Mammary microvascular endothelial cell (primary cell): ENCODE measurements around the gene MCOLN1. TPM values are rescaled to one million over a fixed set of nuclear protein-coding genes. Genes with fewer than 3 reads are reported as not detected.

Experiments
- total RNA-seq: library from RNA; depleted of rRNA; stranded (reverse); fragments of >200 nt; gene quantifications from 2 replicates; pipeline ENCODE4 v1.2.3, GENCODE V29; 2015

The MCOLN1 gene
- total RNA-seq: 6.3 and 8.0 TPM in 2 replicates

GRCh38 chr19:7522072-7522922 is at the start of gene MCOLN1:
TSS of gene MCOLN1 (plus strand) at chr19:7522624. CDS start at chr19:7522751, 127 bp downstream.

GRCh38 chr19:7488736-7489353 is 33.6 kb upstream of the MCOLN1 start, which contains the start of gene PEX11G:
TSS of gene PEX11G (minus strand) at chr19:7489035. CDS start at chr19:7489010, 25 bp downstream.

GRCh38 chr19:7515645-7516151 is 6.7 kb upstream of the MCOLN1 start, which contains the start of gene ZNF358:
TSS of gene ZNF358 (plus strand) at chr19:7516103. CDS start at chr19:7519243, 3,140 bp downstream.

GRCh38 chr19:7535047-7535997 is 12.9 kb downstream of the MCOLN1 start, which contains the start of gene PNPLA6:
TSS of gene PNPLA6 (plus strand) at chr19:7535717. CDS start at chr19:7535789, 72 bp downstream.

Other genes with a start within 250 kb of the MCOLN1 start
- gene INSR, start 228.2 kb upstream of the MCOLN1 start, total RNA-seq: 3.7 and 4.1 TPM in 2 replicates
- gene ARHGEF18, start 173.7 kb upstream of the MCOLN1 start, total RNA-seq: 26.3 and 26.8 TPM in 2 replicates
- gene PEX11G, start 33.6 kb upstream of the MCOLN1 start, total RNA-seq: 1.1 and 2.1 TPM in 2 replicates
- gene ZNF358, start 6.5 kb upstream of the MCOLN1 start, total RNA-seq: 26.2 and 26.8 TPM in 2 replicates
- 108 and 110 TPM in 2 replicates for gene PNPLA6, start 13.1 kb downstream of the MCOLN1 start, total RNA-seq
- gene CAMSAP3, start 73.2 kb downstream of the MCOLN1 start, total RNA-seq: 0.10 TPM in 1 of 2 replicates, not detected in the other
- gene XAB2, start 106.9 kb downstream of the MCOLN1 start, total RNA-seq: 31.4 and 33.1 TPM in 2 replicates
- 14.0 and 21.4 TPM in 2 replicates for gene PET100, start 107.2 kb downstream of the MCOLN1 start, total RNA-seq
- not detected in 2 replicates for gene PCP2, start 111.1 kb downstream of the MCOLN1 start, total RNA-seq
- 21.4 and 27.1 TPM in 2 replicates for gene STXBP2, start 114.5 kb downstream of the MCOLN1 start, total RNA-seq
- gene RETN, start 146.4 kb downstream of the MCOLN1 start, total RNA-seq: not detected in 2 replicates
- not detected in 2 replicates for gene MCEMP1, start 154.5 kb downstream of the MCOLN1 start, total RNA-seq
- gene TRAPPC5, start 158.2 kb downstream of the MCOLN1 start, total RNA-seq: 129 and 159 TPM in 2 replicates
- not detected in 2 replicates for gene FCER2, start 179.5 kb downstream of the MCOLN1 start, total RNA-seq
- not detected in 2 replicates for gene CLEC4G, start 209.5 kb downstream of the MCOLN1 start, total RNA-seq
- gene CD209, start 224.9 kb downstream of the MCOLN1 start, total RNA-seq: not detected in 2 replicates
- 0.20 TPM in 1 of 2 replicates, not detected in the other for gene CLEC4M, start 240.6 kb downstream of the MCOLN1 start, total RNA-seq